ENCODE measurements around the gene EVI2A. TPM values are rescaled to one million over a fixed set of nuclear protein-coding genes. Genes with fewer than 3 reads are reported as not detected.

Gene EVI2A
- total and polyA plus RNA-seq, 9 of the 15 experiments (the other 6 are each of a cell fraction or from before 2014, with no cell fraction given), result 0.06 to 0.37 (median 0.15) TPM; not detected in 3

GRCh38 chr17:31339906-31340661, 18.7 kb upstream of the EVI2A start (continued):
- TF ChIP-seq ZNF707 (CRISPR knock-in tag; conservative IDR thresholded peaks at IDR 0.05) (no peak), ZNF407 (IDR thresholded peaks at IDR 0.05; ENCODE audit: low read depth) (no peak), NFIC (IDR thresholded peaks at IDR 0.05) (peak; percentile 72), SIN3A (IDR thresholded peaks at IDR 0.05; ENCODE audit: borderline replicate concordance in 2 of 2, control insufficient read depth in 1 of 2, low read depth in 2 of 2, low read length in 2 of 2) (no peak), MLX (CRISPR knock-in tag; conservative IDR thresholded peaks at IDR 0.05) (no peak), BCOR (IDR thresholded peaks at IDR 0.05) (peak; percentile 25; the same call in 1 of the 2 replicates), ARNT (IDR thresholded peaks at IDR 0.05) (peak in 1 of 2 experiments; percentile 72; a peak in 1 of 4 replicates), BMI1 (IDR thresholded peaks at IDR 0.05; ENCODE audit: low read length) (no peak), NFE2 (IDR thresholded peaks at IDR 0.05; ENCODE audit: low read depth) (peak; percentile 74), MYBL2 (IDR thresholded peaks at IDR 0.05; ENCODE audit: low read depth) (no peak; the same call in 1 of the 2 replicates), MYBL2 (CRISPR knock-in tag; IDR thresholded peaks at IDR 0.05; ENCODE audit: borderline replicate concordance) (no peak)
- TF ChIP-seq, protein P1, sequence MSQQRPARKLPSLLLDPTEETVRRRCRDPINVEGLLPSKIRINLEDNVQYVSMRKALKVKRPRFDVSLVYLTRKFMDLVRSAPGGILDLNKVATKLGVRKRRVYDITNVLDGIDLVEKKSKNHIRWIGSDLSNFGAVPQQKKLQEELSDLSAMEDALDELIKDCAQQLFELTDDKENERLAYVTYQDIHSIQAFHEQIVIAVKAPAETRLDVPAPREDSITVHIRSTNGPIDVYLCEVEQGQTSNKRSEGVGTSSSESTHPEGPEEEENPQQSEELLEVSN (IDR thresholded peaks at IDR 0.05; ENCODE audit: borderline replicate concordance in 1 of 2, extremely low read depth in 1 of 2, insufficient read depth in 1 of 2, insufficient read length in 1 of 2, low read depth in 1 of 2, low read length in 1 of 2, poor library complexity in 1 of 2, severe bottlenecking in 1 of 2), result no peak
